GM23338 (cell line): Measurements from ENCODE around the gene SMAP2. TPM values are rescaled to one million over a fixed set of nuclear protein-coding genes. Genes with fewer than 3 reads are reported as not detected.

Experiments
- ATAC-seq: fragments of 200-7000 bp; cut with Tn5 transposase; 3 replicates; pipeline ENCODE4 v1.9.1; 2020
- DNase-seq: peaks from one replicate; pipeline ENCODE4 v3.0.0-alpha.2; 2015; ENCODE audit warnings: low spot score
- H2AFZ ChIP-seq: fragments of 200-600 bp; sonication (generic); 2 replicates; pipeline ENCODE4 v1.8.0; 2016; ENCODE audit warnings: antibody characterized with exemption, mild to moderate bottlenecking, moderate library complexity
- H3F3A ChIP-seq: fragments of 200-600 bp; sonication (generic); replicated peaks from 2 replicates; pipeline ENCODE4 v1.8.0; 2017; ENCODE audit warnings: antibody characterized with exemption, mixed run types, low read depth
- H3K27ac ChIP-seq: fragments of 200-600 bp; sonication (generic); 2 replicates; pipeline ENCODE4 v1.6.1; 2016; ENCODE audit warnings: low read depth
- H3K27me3 ChIP-seq: fragments of 200-600 bp; sonication (generic); 2 replicates; pipeline ENCODE4 v1.8.0; 2016; ENCODE audit warnings: mild to moderate bottlenecking, mixed run types, moderate library complexity; ENCODE audit not compliant: insufficient read depth
- H3K36me3 ChIP-seq: fragments of 200-600 bp; sonication (generic); 2 replicates; pipeline ENCODE4 v1.8.0; 2016; ENCODE audit warnings: mild to moderate bottlenecking; ENCODE audit not compliant: insufficient read depth
- H3K4me1 ChIP-seq: fragments of 200-600 bp; sonication (generic); 2 replicates; pipeline ENCODE4 v1.8.0; 2016; ENCODE audit warnings: mild to moderate bottlenecking, moderate library complexity; ENCODE audit not compliant: insufficient read depth
- H3K4me2 ChIP-seq: fragments of 200-600 bp; sonication (generic); 2 replicates; pipeline ENCODE4 v1.7.1; 2017; ENCODE audit warnings: mixed run types
- H3K4me3 ChIP-seq: fragments of 200-600 bp; sonication (generic); 2 replicates; pipeline ENCODE4 v1.6.1; 2016; ENCODE audit warnings: mixed run types
- H3K79me2 ChIP-seq: fragments of 200-600 bp; sonication (generic); replicated peaks from 2 replicates; pipeline ENCODE4 v1.8.0; 2017; ENCODE audit warnings: mild to moderate bottlenecking; ENCODE audit not compliant: insufficient read depth
- H3K9me2 ChIP-seq: fragments of 200-600 bp; sonication (generic); 2 replicates; pipeline ENCODE4 v1.8.0; 2017; ENCODE audit not compliant: insufficient read depth
- H4K20me1 ChIP-seq: fragments of 200-600 bp; sonication (generic); replicated peaks from 2 replicates; pipeline ENCODE4 v1.8.0; 2017; ENCODE audit warnings: mild to moderate bottlenecking; ENCODE audit not compliant: insufficient read depth
- H3K27ac Mint-ChIP-seq: 2 replicates; pipeline ENCODE4 v1.8.0; 2020; ENCODE audit warnings: inconsistent platforms, mild to moderate bottlenecking, moderate library complexity, mixed read lengths
- H3K27me3 Mint-ChIP-seq: 3 replicates; pipeline ENCODE4 v1.8.0; 2022; ENCODE audit warnings: low read depth, mild to moderate bottlenecking, moderate library complexity, mixed read lengths, inconsistent platforms; ENCODE audit not compliant: insufficient read depth, poor library complexity
- H3K36me3 Mint-ChIP-seq: 3 replicates; pipeline ENCODE4 v1.8.0; 2021; ENCODE audit warnings: low read depth, mild to moderate bottlenecking, inconsistent platforms, moderate library complexity, mixed read lengths
- H3K4me1 Mint-ChIP-seq: 3 replicates; pipeline ENCODE4 v1.8.0; 2020; ENCODE audit warnings: mild to moderate bottlenecking, inconsistent platforms, mixed read lengths
- H3K4me3 Mint-ChIP-seq: 3 replicates; pipeline ENCODE4 v1.8.0; 2021; ENCODE audit warnings: moderate library complexity, mild to moderate bottlenecking, inconsistent platforms, mixed read lengths
- H3K9me3 Mint-ChIP-seq: 3 replicates; pipeline ENCODE4 v1.8.0; 2020; ENCODE audit warnings: moderate library complexity, mild to moderate bottlenecking, inconsistent platforms, mixed read lengths
- CREB1 ChIP-seq: fragments of 250-450 bp; sonication (Bioruptor Pico); IDR thresholded peaks from 2 replicates; pipeline ENCODE4 v1.5.0; 2020; ENCODE audit warnings: low read depth, mild to moderate bottlenecking, moderate library complexity
- CTCF ChIP-seq, 2 experiments: fragments of 200-600 bp in 1 of 2; sonication (generic) in 1 of 2; conservative IDR thresholded peaks; 2 replicates each; pipeline versions ENCODE4 v1.5.1 to v1.6.1; 2016 to 2017; ENCODE audit warnings: antibody characterized with exemption in 2 of 2, low read depth in 2 of 2, mild to moderate bottlenecking in 2 of 2, moderate library complexity in 1 of 2
- EZH2phosphoT487 ChIP-seq: fragments of 200-600 bp; sonication (generic); IDR thresholded peaks from one replicate; pipeline ENCODE4 v1.8.1; 2018; ENCODE audit warnings: antibody characterized with exemption; ENCODE audit not compliant: unreplicated experiment
- NANOG ChIP-seq: IDR thresholded peaks from 2 replicates; pipeline ENCODE4 v1.6.1; 2016; ENCODE audit warnings: antibody characterized with exemption, borderline replicate concordance
- POLR2AphosphoS5 ChIP-seq: IDR thresholded peaks from 2 replicates; pipeline ENCODE4 v1.6.1; 2016; ENCODE audit warnings: antibody characterized with exemption, low read depth
- REST ChIP-seq: IDR thresholded peaks from one replicate; pipeline ENCODE4 v1.6.1; 2018; ENCODE audit warnings: antibody characterized with exemption; ENCODE audit not compliant: unreplicated experiment
- STAT1 ChIP-seq: IDR thresholded peaks from one replicate; pipeline ENCODE4 v1.6.1; 2016; ENCODE audit warnings: antibody characterized with exemption; ENCODE audit not compliant: unreplicated experiment
- ZNF331 ChIP-seq: fragments of 250-450 bp; sonication (Bioruptor Pico); IDR thresholded peaks from 2 replicates; pipeline ENCODE4 v1.5.0; 2020; ENCODE audit warnings: low read depth, mild to moderate bottlenecking, moderate library complexity
- polyA plus RNA-seq: library from polyadenylated mRNA; unstranded; fragments of >200 nt; fragmentation: Nextera tagmentation; extraction: Ambion mirVana; gene quantifications from 2 replicates; pipeline ENCODE4 v1.2.1, GENCODE V29; 2016
- total RNA-seq: library from RNA; depleted of rRNA; stranded (reverse); fragments of >200 nt; shearing (Covaris generic); gene quantifications from 2 replicates; pipeline ENCODE4 v1.2.3, GENCODE V29; 2014

The SMAP2 gene
- total and polyA plus RNA-seq, 2 experiments from 2014 or later = 2.9 to 4.8 TPM

- TF ChIP-seq EZH2phosphoT487 = no peak
- TF ChIP-seq NANOG = no peak
- TF ChIP-seq ZNF331 (CRISPR knock-in tag) = no peak
Observed at GRCh38 chr1:40393173-40393572, 19.6 kb downstream of the SMAP2 start (continued).

- H2AFZ ChIP-seq = no peak overlapping the region
- H3K79me2 ChIP-seq = no peaks in the 10 kb centered on the region
- no peak overlapping the region for H3K4me2 ChIP-seq
- H4K20me1 ChIP-seq = 0 out of 2 replicates have a peak, but pooled peaks cover 3% of the 10 kb centered on the region
- no peak for ATAC-seq
- no peaks in the 10 kb centered on the region for H3K36me3 ChIP-seq
- no peaks in the 10 kb centered on the region for H3K9me2 ChIP-seq
- peaks cover 4% of the 10 kb centered on the region; the same call in 2 of the 3 replicates for H3K4me1 Mint-ChIP-seq
- no peak for DNase-seq
- H3K9me3 Mint-ChIP-seq = no peaks in the 10 kb centered on the region
- H3F3A ChIP-seq = no peaks in the 10 kb centered on the region
- no peaks in the 10 kb centered on the region for H3K36me3 Mint-ChIP-seq
- H3K27me3 Mint-ChIP-seq = no peaks in the 10 kb centered on the region
- H3K27ac Mint-ChIP-seq = no peak overlapping the region
- no peak overlapping the region for H3K4me3 Mint-ChIP-seq
- H3K27me3 ChIP-seq = no peaks in the 10 kb centered on the region
- H3K4me3 ChIP-seq = no peak overlapping the region
- H3K4me1 ChIP-seq = no peaks in the 10 kb centered on the region
- TF ChIP-seq CREB1 (no peak), POLR2AphosphoS5 (no peak), REST (no peak), STAT1 (no peak)
- no peak overlapping the region for H3K27ac ChIP-seq
Observed at GRCh38 chr1:40394491-40395172, 21.1 kb downstream of the SMAP2 start.

GRCh38 chr1:40395190-40396175 lies 22.0 kb downstream of the SMAP2 start:
- H3K4me1 ChIP-seq = no peaks in the 10 kb centered on the region
- H3K27me3 ChIP-seq = no peaks in the 10 kb centered on the region
- ATAC-seq (no peak), DNase-seq (no peak)
- H3K9me2 ChIP-seq = no peaks in the 10 kb centered on the region
- no peaks in the 10 kb centered on the region for H3K36me3 ChIP-seq
- no peak overlapping the region for H3K27ac ChIP-seq
- Mint-ChIP-seq H3K4me1 (no peaks in the 10 kb centered on the region), H3K27ac (no peak overlapping the region), H3K36me3 (no peaks in the 10 kb centered on the region), H3K27me3 (no peaks in the 10 kb centered on the region), H3K9me3 (no peaks in the 10 kb centered on the region), H3K4me3 (no peak overlapping the region)
- no peaks in the 10 kb centered on the region for H3F3A ChIP-seq
- H3K4me3 ChIP-seq = no peak overlapping the region
- 0 out of 2 replicates have a peak, but pooled peaks cover 3% of the 10 kb centered on the region for H4K20me1 ChIP-seq
- H3K79me2 ChIP-seq = no peaks in the 10 kb centered on the region
- no peak for TF ChIP-seq POLR2AphosphoS5
- TF ChIP-seq CTCF (conservative IDR thresholded peaks at IDR 0.05; ENCODE audit: low read depth in 2 of 2) = no peak
- no peak for TF ChIP-seq EZH2phosphoT487
- TF ChIP-seq STAT1 = no peak
- no peak for TF ChIP-seq NANOG
- H3K4me2 ChIP-seq = no peak overlapping the region
- H2AFZ ChIP-seq = no peak overlapping the region
